ENCODE data around the gene RNF44. TPM values are rescaled to one million over a fixed set of nuclear protein-coding genes. Genes with fewer than 3 reads are reported as not detected.

The RNF44 gene
- total and polyA plus RNA-seq, 2 donors (not counting 3 experiments of a cell fraction or from before 2014, with no cell fraction given): 19.8 to 50.2 TPM

- no peak overlapping the region for H3K4me2 ChIP-seq (ENCODE audit: insufficient read depth, low read length)
- ChIA-PET POLR2A (no interaction called here), CTCF (no interaction called here)
- no peaks in the 10 kb centered on the region for H4K20me1 ChIP-seq (replicated peaks; ENCODE audit: control insufficient read depth, extremely low read depth, insufficient read depth, low read length)
- DNase-seq (ENCODE audit: low read depth, low spot score): no peak
- H2AFZ ChIP-seq (ENCODE audit: low read depth, low read length): no peak overlapping the region
- no peak overlapping the region for H3K9ac ChIP-seq (replicated peaks; ENCODE audit: extremely low read depth, insufficient read depth, low read length)
- TF ChIP-seq JUN (IDR thresholded peaks at IDR 0.05; ENCODE audit: borderline replicate concordance, insufficient read depth, insufficient read length, low read depth) (no peak), CTCF (IDR thresholded peaks at IDR 0.05; ENCODE audit: extremely low read depth in 1 of 2, insufficient read depth in 1 of 2, low read depth in 1 of 2, low read length in 2 of 2) (no peak), EZH2 (IDR thresholded peaks at IDR 0.05; ENCODE audit: borderline replicate concordance, low read depth, low read length, severe bottlenecking) (no peak), MAX (IDR thresholded peaks at IDR 0.05; ENCODE audit: insufficient read depth, insufficient read length) (no peak), GATA2 (IDR thresholded peaks at IDR 0.05; ENCODE audit: insufficient read depth, insufficient read length, low read depth, low read length) (no peak), MYC (IDR thresholded peaks at IDR 0.05; ENCODE audit: low read depth, low read length) (no peak), FOS (IDR thresholded peaks at IDR 0.05; ENCODE audit: borderline replicate concordance, insufficient read depth, low read length) (no peak), POLR2AphosphoS5 (IDR thresholded peaks at IDR 0.05; ENCODE audit: insufficient read depth, low read depth, low read length) (no peak), POLR2A (IDR thresholded peaks at IDR 0.05; ENCODE audit: low read depth, low read length) (no peak)
- H3K9me1 ChIP-seq (replicated peaks; ENCODE audit: control insufficient read depth, extremely low read depth, insufficient read depth, low read length): no peaks in the 10 kb centered on the region
- H3K27me3 ChIP-seq (ENCODE audit: control insufficient read depth in 2 of 2, insufficient read depth in 2 of 2, low read length in 2 of 2): no peaks in the 10 kb centered on the region
- no peak overlapping the region for H3K4me3 ChIP-seq (replicated peaks in 1 of 3; ENCODE audit: insufficient read depth in 1 of 3, low read depth in 1 of 3, low read length in 3 of 3)
- no peaks in the 10 kb centered on the region for H3K79me2 ChIP-seq (ENCODE audit: control insufficient read depth, insufficient read depth, low read length)
- no TSS peak for BruUV-seq (replicated peaks)
- peaks cover 24 to 26% of the 10 kb centered on the region in 2 experiments for H3K36me3 ChIP-seq (ENCODE audit: control insufficient read depth in 2 of 2, extremely low read depth in 1 of 2, insufficient read depth in 2 of 2, low read length in 2 of 2)
- H3K4me1 ChIP-seq (ENCODE audit: control insufficient read depth, extremely low read depth, insufficient read depth, low read length): no peaks in the 10 kb centered on the region
- intact Hi-C loops (cut with micrococcal nuclease): no loop called here
- dilution Hi-C loops (cut with MboI; ENCODE audit: extremely low pct_ligation_motif_present, low sequenced_read_pairs): no loop called here
- no peak overlapping the region for H3K27ac ChIP-seq (ENCODE audit: insufficient read depth, low read depth, low read length)
- no peak for FAIRE-seq
- no peaks in the 10 kb centered on the region for H3K9me3 ChIP-seq (replicated peaks; ENCODE audit: control insufficient read depth, insufficient read depth, low read length)
Observed at GRCh38 chr5:176503496-176503895, 33.7 kb downstream of the RNF44 start.
